GM12892 (cell line): ENCODE measurements around the gene PARVB.

Experiments
- DNase-seq: peaks from one replicate; pipeline ENCODE4 v3.0.0; 2011; ENCODE audit not compliant: insufficient read length
- FAIRE-seq: peaks from 2 replicates; lab custom pipeline; 2011; peaks lifted over from hg19 to GRCh38; lab: Jason Lieb, UNC
- POLR2A ChIP-seq: IDR thresholded peaks from 2 replicates; pipeline ENCODE4 v1.6.1; 2011; ENCODE audit warnings: low read depth, low read length, control low read depth
- POLR2AphosphoS5 ChIP-seq: IDR thresholded peaks from 2 replicates; pipeline ENCODE4 v1.6.1; 2011; ENCODE audit warnings: low read depth, low read length, control low read depth
- TAF1 ChIP-seq: IDR thresholded peaks from 2 replicates; pipeline ENCODE4 v1.6.1; 2011; ENCODE audit warnings: low read depth, mild to moderate bottlenecking, control low read depth, low read length, borderline replicate concordance

The PARVB gene

GRCh38 chr22:43991316-43992020 is 32.6 kb upstream of the PARVB start:
- TF ChIP-seq TAF1 (no peak), POLR2A (no peak), POLR2AphosphoS5 (no peak)
- no peak for DNase-seq
- no peak for FAIRE-seq

- no peak for FAIRE-seq
- no peak for DNase-seq
- TF ChIP-seq TAF1 (no peak), POLR2AphosphoS5 (no peak), POLR2A (no peak)
Observed at GRCh38 chr22:43992331-43992821, 31.7 kb upstream of the PARVB start.

- FAIRE-seq: peak; percentile 82
- peak; percentile 77 for DNase-seq
- TF ChIP-seq POLR2A: no peak
- TF ChIP-seq POLR2AphosphoS5: no peak
- no peak for TF ChIP-seq TAF1
Observed at GRCh38 chr22:43993072-43993760, 30.9 kb upstream of the PARVB start.

GRCh38 chr22:43994006-43994405 is 30.1 kb upstream of the PARVB start:
- FAIRE-seq (no peak), DNase-seq (no peak)
- TF ChIP-seq POLR2AphosphoS5: no peak
- no peak for TF ChIP-seq POLR2A
- TF ChIP-seq TAF1: no peak

GRCh38 chr22:43994416-43994815 is 29.7 kb upstream of the PARVB start:
- TF ChIP-seq POLR2AphosphoS5 (no peak), TAF1 (no peak), POLR2A (no peak)
- DNase-seq: no peak

GRCh38 chr22:43995057-43995685 is 28.9 kb upstream of the PARVB start:
- no peak for DNase-seq
- no peak for FAIRE-seq
- TF ChIP-seq POLR2AphosphoS5: no peak
- no peak for TF ChIP-seq TAF1
- no peak for TF ChIP-seq POLR2A

More at GRCh38 chr22:43994416-43994815, 29.7 kb upstream of the PARVB start:
- FAIRE-seq: no peak

- FAIRE-seq (no peak), DNase-seq (no peak)
- TF ChIP-seq POLR2AphosphoS5 (no peak), POLR2A (no peak), TAF1 (no peak)
Observed at GRCh38 chr22:43995798-43996169, 28.3 kb upstream of the PARVB start.

GRCh38 chr22:43996170-43996980 is 27.7 kb upstream of the PARVB start:
- FAIRE-seq (peak; percentile 99), DNase-seq (peak; percentile 85)
- TF ChIP-seq TAF1 (0 out of 2 replicates have a peak, but pooled peaks have one; percentile 49), POLR2AphosphoS5 (0 out of 2 replicates have a peak, but pooled peaks have one; percentile 22), POLR2A (peak; percentile 61)

GRCh38 chr22:43996981-43997265 is 27.2 kb upstream of the PARVB start:
- no peak for DNase-seq
- FAIRE-seq: no peak

GRCh38 chr22:43998679-43999264 is 25.3 kb upstream of the PARVB start:
- DNase-seq: no peak
- TF ChIP-seq POLR2A: no peak
- TF ChIP-seq POLR2AphosphoS5: no peak
- no peak for TF ChIP-seq TAF1
- FAIRE-seq: no peak

More at GRCh38 chr22:43996981-43997265, 27.2 kb upstream of the PARVB start:
- TF ChIP-seq POLR2A: no peak
- no peak for TF ChIP-seq POLR2AphosphoS5
- no peak for TF ChIP-seq TAF1
